Uterus (tissue), 2 donors: Measurements from ENCODE around the gene LMTK2.

Source experiments
- CTCF ChIP-seq, 4 experiments: fragments of 200-600 bp in 2 of 4; fragments of 450-650 bp in 2 of 4; sonication (generic) in 2 of 4; IDR thresholded peaks; one replicate each; pipeline ENCODE4 v1.5.1; 2016 to 2019; ENCODE audit warnings: antibody characterized with exemption in 4 of 4, mild to moderate bottlenecking in 2 of 4, moderate library complexity in 1 of 4
- POLR2A ChIP-seq, 2 donors: fragments of 450-650 bp; IDR thresholded peaks; one replicate each; pipeline ENCODE4 v1.6.1; 2016; ENCODE audit warnings: antibody characterized with exemption in 2 of 2, mild to moderate bottlenecking in 1 of 2, moderate library complexity in 1 of 2

GRCh38 chr7:98163269-98163668 lies 56.6 kb downstream of the LMTK2 start:
- TF ChIP-seq POLR2A (IDR thresholded peaks at IDR 0.05) (no peak), CTCF (IDR thresholded peaks at IDR 0.05) (no peak)
